ENCODE measurements around the gene TANC1. TPM values are rescaled to one million over a fixed set of nuclear protein-coding genes. Genes with fewer than 3 reads are reported as not detected.

TANC1 gene
- total RNA-seq, 1 experiment from 2014 or later = 2.5 TPM

- H2AK5ac ChIP-seq (ENCODE audit: insufficient read length, low read length) = no peak overlapping the region
- Mint-ChIP-seq H3K9me3 (no peaks in the 10 kb centered on the region), H3K4me1 (peaks cover 7 to 19% of the 10 kb centered on the region in 2 experiments), H3K36me3 (ENCODE audit: insufficient read depth in 1 of 3, low read depth in 3 of 3) (no peaks in the 10 kb centered on the region; a peak in 1 of 7 replicates), H3K27ac (no peak overlapping the region), H3K27me3 (ENCODE audit: low read depth) (no peaks in the 10 kb centered on the region), H3K4me3 (no peak overlapping the region)
- WGBS (ENCODE audit: extremely low coverage, insufficient read length, low lambda C conversion rate) = no CpG with 5 or more reads among the region's 2 CpGs
- H3K18ac ChIP-seq (ENCODE audit: insufficient read length, low read depth, low read length) = no peak overlapping the region
- no peak overlapping the region for H3K4ac ChIP-seq (ENCODE audit: low read depth, low read length)
- TF ChIP-seq, protein P1, sequence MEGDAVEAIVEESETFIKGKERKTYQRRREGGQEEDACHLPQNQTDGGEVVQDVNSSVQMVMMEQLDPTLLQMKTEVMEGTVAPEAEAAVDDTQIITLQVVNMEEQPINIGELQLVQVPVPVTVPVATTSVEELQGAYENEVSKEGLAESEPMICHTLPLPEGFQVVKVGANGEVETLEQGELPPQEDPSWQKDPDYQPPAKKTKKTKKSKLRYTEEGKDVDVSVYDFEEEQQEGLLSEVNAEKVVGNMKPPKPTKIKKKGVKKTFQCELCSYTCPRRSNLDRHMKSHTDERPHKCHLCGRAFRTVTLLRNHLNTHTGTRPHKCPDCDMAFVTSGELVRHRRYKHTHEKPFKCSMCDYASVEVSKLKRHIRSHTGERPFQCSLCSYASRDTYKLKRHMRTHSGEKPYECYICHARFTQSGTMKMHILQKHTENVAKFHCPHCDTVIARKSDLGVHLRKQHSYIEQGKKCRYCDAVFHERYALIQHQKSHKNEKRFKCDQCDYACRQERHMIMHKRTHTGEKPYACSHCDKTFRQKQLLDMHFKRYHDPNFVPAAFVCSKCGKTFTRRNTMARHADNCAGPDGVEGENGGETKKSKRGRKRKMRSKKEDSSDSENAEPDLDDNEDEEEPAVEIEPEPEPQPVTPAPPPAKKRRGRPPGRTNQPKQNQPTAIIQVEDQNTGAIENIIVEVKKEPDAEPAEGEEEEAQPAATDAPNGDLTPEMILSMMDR (conservative IDR thresholded peaks at IDR 0.05) = no peak
- H3K4me2 ChIP-seq (ENCODE audit: insufficient read depth, insufficient read length, low read length) = no peak overlapping the region
- no peak overlapping the region for H3K56ac ChIP-seq (ENCODE audit: insufficient read length, low read depth, low read length)
- no peak overlapping the region for H3K27ac ChIP-seq (ENCODE audit: insufficient read length, low read depth, low read length)
- no peaks in the 10 kb centered on the region for H3K9me3 ChIP-seq (ENCODE audit: control insufficient read depth, low read depth, low read length)
- H3K23me2 ChIP-seq (ENCODE audit: insufficient read length, low read depth, low read length, poor library complexity, severe bottlenecking) = no peaks in the 10 kb centered on the region
- H2AFZ ChIP-seq (ENCODE audit: low read length) = no peak overlapping the region
- H3K79me2 ChIP-seq (ENCODE audit: insufficient read depth, low read length) = no peaks in the 10 kb centered on the region
- no peak overlapping the region for H2BK5ac ChIP-seq (ENCODE audit: insufficient read length, low read length)
- no peak overlapping the region for H4K91ac ChIP-seq (ENCODE audit: insufficient read length, low read depth, low read length)
- no peaks in the 10 kb centered on the region for H3K4me1 ChIP-seq (ENCODE audit: insufficient read depth, low read length)
- DNase-seq = no peak
- H4K20me1 ChIP-seq (ENCODE audit: control insufficient read depth, insufficient read depth, insufficient read length) = no peaks in the 10 kb centered on the region
- no peak overlapping the region for H2BK15ac ChIP-seq (ENCODE audit: low read depth, low read length)
- no peak overlapping the region for H4K5ac ChIP-seq (ENCODE audit: insufficient read length, low read depth, low read length)
- H2BK20ac ChIP-seq (ENCODE audit: low read depth, low read length, poor library complexity, severe bottlenecking) = no peak overlapping the region
- no peaks in the 10 kb centered on the region for H3K27me3 ChIP-seq (ENCODE audit: insufficient read depth, low read length)
- no peak overlapping the region for H4K8ac ChIP-seq (replicated peaks; ENCODE audit: insufficient read length, low read depth, low read length)
- H3K79me1 ChIP-seq (ENCODE audit: insufficient read depth, low read depth, low read length, poor library complexity, severe bottlenecking) = no peaks in the 10 kb centered on the region
- no peak overlapping the region for H3K14ac ChIP-seq (ENCODE audit: insufficient read depth, low read length)
- H3K23ac ChIP-seq (ENCODE audit: insufficient read length, low read depth, low read length) = no peak overlapping the region
- H3T11ph ChIP-seq (ENCODE audit: low read length) = no peak overlapping the region
- H2BK120ac ChIP-seq (ENCODE audit: low read depth, low read length, poor library complexity, severe bottlenecking) = no peak overlapping the region
- no peak overlapping the region for H3K9ac ChIP-seq (ENCODE audit: extremely low read depth, insufficient read length, low read length)
- H2BK12ac ChIP-seq (ENCODE audit: insufficient read length, low read depth, low read length) = no peak overlapping the region
Measured at GRCh38 chr2:159070235-159070634, 101.8 kb downstream of the TANC1 start.
